ELR (cell line): ENCODE data around the gene KHDRBS1.
"Not testable (repeated sequence)": the region's sequence is repeated elsewhere in the genome, so short reads cannot be mapped to it uniquely, and the experiment has no call there.

Experiments
- DNase-seq: peaks from one replicate; pipeline ENCODE4 v3.0.0-alpha.2; 2015; ENCODE audit warnings: low read depth

KHDRBS1 gene

GRCh38 chr1:32063261-32063681, 49.6 kb downstream of the KHDRBS1 start:
- peak; percentile 75 for DNase-seq

- not testable (repeated sequence) for DNase-seq
Observed at GRCh38 chr1:32065613-32066488, 52.2 kb downstream of the KHDRBS1 start.

GRCh38 chr1:32066489-32066873, 52.8 kb downstream of the KHDRBS1 start:
- peak; percentile 62 for DNase-seq

- DNase-seq, result peak; percentile 39
Observed at GRCh38 chr1:32068957-32069588, 55.4 kb downstream of the KHDRBS1 start.

- peak; percentile 78 for DNase-seq
Observed at GRCh38 chr1:32071758-32072621, 58.3 kb downstream of the KHDRBS1 start.

- peak; percentile 95 for DNase-seq
Observed at GRCh38 chr1:32072622-32073298, 59.1 kb downstream of the KHDRBS1 start, which contains the start of gene TMEM39B. TSS of gene TMEM39B (plus strand) at chr1:32072939. CDS start at chr1:32073048, 109 bp downstream.

- DNase-seq, result no peak
Observed at GRCh38 chr1:32073299-32074229, 59.9 kb downstream of the KHDRBS1 start.

GRCh38 chr1:32074841-32075240, 61.2 kb downstream of the KHDRBS1 start:
- DNase-seq, result no peak

GRCh38 chr1:32077451-32077850, 63.8 kb downstream of the KHDRBS1 start:
- no peak for DNase-seq

GRCh38 chr1:32082022-32082421, 68.4 kb downstream of the KHDRBS1 start:
- DNase-seq, result no peak

GRCh38 chr1:32086381-32086780, 72.7 kb downstream of the KHDRBS1 start:
- DNase-seq, result not testable (repeated sequence)

- DNase-seq, result no peak
Observed at GRCh38 chr1:32091176-32091575, 77.5 kb downstream of the KHDRBS1 start.

- DNase-seq, result no peak
Observed at GRCh38 chr1:32091591-32091990, 77.9 kb downstream of the KHDRBS1 start.
